Loucy (cell line): ENCODE results near the gene CRADD.
"Not testable (repeated sequence)": the region's sequence is repeated elsewhere in the genome, so short reads cannot be mapped to it uniquely, and the experiment has no call there.

Experiments
- H2AFZ ChIP-seq: fragments of 200-600 bp; sonication (generic); 2 replicates; pipeline ENCODE4 v1.6.0; 2016; ENCODE audit warnings: antibody characterized with exemption, mild to moderate bottlenecking, low read length, moderate library complexity
- H3F3A ChIP-seq: fragments of 200-600 bp; 2 replicates; pipeline ENCODE4 v1.6.0; 2016; ENCODE audit warnings: antibody characterized with exemption, low read depth, mild to moderate bottlenecking
- H3K27me3 ChIP-seq: fragments of 200-600 bp; sonication (generic); 2 replicates; pipeline ENCODE4 v1.6.1; 2014; ENCODE audit warnings: low read length, mild to moderate bottlenecking; ENCODE audit not compliant: insufficient read depth, poor library complexity, severe bottlenecking
- H3K36me3 ChIP-seq: fragments of 200-600 bp; sonication (generic); 2 replicates; pipeline ENCODE4 v1.6.1; 2016; ENCODE audit warnings: low read length; ENCODE audit not compliant: insufficient read depth
- H3K4me1 ChIP-seq: fragments of 200-600 bp; sonication (generic); 2 replicates; pipeline ENCODE4 v1.5.1; 2014; ENCODE audit warnings: low read length, mild to moderate bottlenecking; ENCODE audit not compliant: insufficient read depth, poor library complexity, severe bottlenecking
- H3K4me2 ChIP-seq: fragments of 200-600 bp; sonication (generic); 2 replicates; pipeline ENCODE4 v1.6.0; 2014; ENCODE audit warnings: antibody characterized with exemption, low read length, low read depth, mild to moderate bottlenecking; ENCODE audit not compliant: poor library complexity, severe bottlenecking
- H3K4me3 ChIP-seq: fragments of 200-600 bp; sonication (generic); 2 replicates; pipeline ENCODE4 v1.5.1; 2014; ENCODE audit warnings: low read length, mild to moderate bottlenecking, mixed read lengths; ENCODE audit not compliant: poor library complexity, severe bottlenecking
- H3K79me2 ChIP-seq: fragments of 200-600 bp; sonication (generic); 2 replicates; pipeline ENCODE4 v1.6.1; 2014; ENCODE audit warnings: low read length; ENCODE audit not compliant: insufficient read depth
- H3K9ac ChIP-seq: fragments of 200-600 bp; sonication (generic); 2 replicates; pipeline ENCODE4 v1.6.0; 2014; ENCODE audit warnings: mild to moderate bottlenecking, low read depth, low read length, moderate library complexity; ENCODE audit not compliant: poor library complexity, severe bottlenecking
- H3K9me2 ChIP-seq: fragments of 200-600 bp; sonication (generic); replicated peaks from 2 replicates; pipeline ENCODE4 v1.6.1; 2016; ENCODE audit warnings: low read depth, low read length, mixed read lengths
- H3K9me3 ChIP-seq: fragments of 200-600 bp; sonication (generic); 2 replicates; pipeline ENCODE4 v1.6.1; 2014; ENCODE audit warnings: mild to moderate bottlenecking, antibody characterized with exemption, low read length, low read depth; ENCODE audit not compliant: insufficient read depth
- H4K20me1 ChIP-seq: fragments of 200-600 bp; sonication (generic); 2 replicates; pipeline ENCODE4 v1.6.0; 2014; ENCODE audit warnings: antibody characterized with exemption, low read length, mild to moderate bottlenecking; ENCODE audit not compliant: insufficient read depth, poor library complexity, severe bottlenecking
- EZH2phosphoT487 ChIP-seq: fragments of 200-600 bp; IDR thresholded peaks from 2 replicates; pipeline ENCODE4 v1.6.1; 2018; ENCODE audit warnings: antibody characterized with exemption, mild to moderate bottlenecking, moderate library complexity, borderline replicate concordance
- TF ChIP-seq, protein P1 (sequence below): fragments of 200-600 bp; sonication (generic); conservative IDR thresholded peaks from 2 replicates; pipeline ENCODE4 v1.5.1; 2014; ENCODE audit warnings: mild to moderate bottlenecking, antibody characterized with exemption, low read length

Gene CRADD

DNA sequence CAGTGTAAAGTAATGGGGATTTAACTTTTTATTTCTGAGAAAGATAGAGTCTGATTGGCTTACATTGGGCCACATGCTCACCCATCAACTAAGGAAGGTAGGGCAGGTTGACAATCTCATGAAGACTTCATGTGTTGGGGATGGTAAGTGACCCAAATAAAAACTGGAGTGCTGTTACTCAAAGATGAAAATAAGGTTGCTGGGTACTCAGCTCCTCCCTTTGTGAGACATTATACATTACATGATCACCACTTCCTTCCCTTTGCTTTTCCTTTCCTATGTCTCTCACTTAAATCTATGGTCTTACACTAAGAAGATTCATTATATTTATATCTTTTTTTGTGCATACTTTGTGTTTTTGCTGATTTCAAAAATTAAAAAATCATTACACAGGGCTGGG lies 247.2 kb downstream of the CRADD start:
- Histone ChIP-seq H3K4me2 (no peak overlapping the region), H2AFZ (0 out of 2 replicates have a peak overlapping the region, but pooled peaks have one; percentile 46), H3K27me3 (no peaks in the 10 kb centered on the region), H3K4me1 (peaks cover 5% of the 10 kb centered on the region), H3K9ac (no peak overlapping the region), H4K20me1 (no peaks in the 10 kb centered on the region), H3K9me2 (no peaks in the 10 kb centered on the region), H3K9me3 (0 out of 2 replicates have a peak, but pooled peaks cover 3% of the 10 kb centered on the region), H3K4me3 (no peak overlapping the region), H3F3A (no peaks in the 10 kb centered on the region), H3K79me2 (no peaks in the 10 kb centered on the region), H3K36me3 (no peaks in the 10 kb centered on the region)
- TF ChIP-seq EZH2phosphoT487, result no peak
- TF ChIP-seq, protein P1, sequence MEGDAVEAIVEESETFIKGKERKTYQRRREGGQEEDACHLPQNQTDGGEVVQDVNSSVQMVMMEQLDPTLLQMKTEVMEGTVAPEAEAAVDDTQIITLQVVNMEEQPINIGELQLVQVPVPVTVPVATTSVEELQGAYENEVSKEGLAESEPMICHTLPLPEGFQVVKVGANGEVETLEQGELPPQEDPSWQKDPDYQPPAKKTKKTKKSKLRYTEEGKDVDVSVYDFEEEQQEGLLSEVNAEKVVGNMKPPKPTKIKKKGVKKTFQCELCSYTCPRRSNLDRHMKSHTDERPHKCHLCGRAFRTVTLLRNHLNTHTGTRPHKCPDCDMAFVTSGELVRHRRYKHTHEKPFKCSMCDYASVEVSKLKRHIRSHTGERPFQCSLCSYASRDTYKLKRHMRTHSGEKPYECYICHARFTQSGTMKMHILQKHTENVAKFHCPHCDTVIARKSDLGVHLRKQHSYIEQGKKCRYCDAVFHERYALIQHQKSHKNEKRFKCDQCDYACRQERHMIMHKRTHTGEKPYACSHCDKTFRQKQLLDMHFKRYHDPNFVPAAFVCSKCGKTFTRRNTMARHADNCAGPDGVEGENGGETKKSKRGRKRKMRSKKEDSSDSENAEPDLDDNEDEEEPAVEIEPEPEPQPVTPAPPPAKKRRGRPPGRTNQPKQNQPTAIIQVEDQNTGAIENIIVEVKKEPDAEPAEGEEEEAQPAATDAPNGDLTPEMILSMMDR, result no peak

DNA sequence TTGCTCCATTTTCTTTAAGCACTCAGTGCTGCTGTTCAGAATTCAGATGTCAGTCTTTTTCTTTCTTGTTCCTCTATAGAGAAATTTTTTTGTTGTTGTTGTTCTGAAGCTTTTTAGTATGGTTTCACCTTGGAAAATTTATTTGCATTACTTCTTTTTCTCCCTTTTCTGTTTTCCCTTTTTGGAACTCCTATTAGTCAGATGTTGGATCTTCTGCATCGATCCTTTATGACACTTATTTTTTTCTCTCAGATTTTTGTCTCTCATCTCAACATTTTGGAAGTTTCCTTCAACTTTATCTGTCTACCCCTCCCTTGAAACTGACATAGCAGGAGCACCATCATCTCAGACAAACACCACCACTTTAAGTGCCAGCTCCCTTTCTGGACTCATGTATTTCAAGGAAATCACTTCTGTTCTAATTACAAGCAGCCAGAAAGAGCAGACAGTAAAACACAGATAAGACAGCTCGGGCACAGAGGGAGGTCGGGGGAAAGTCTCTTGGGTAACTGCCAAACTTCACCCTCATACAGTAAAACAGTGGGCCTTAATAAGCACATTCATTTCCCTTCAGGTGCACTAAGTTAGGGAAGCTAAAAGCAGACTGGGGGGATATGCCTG lies 248.5 kb downstream of the CRADD start:
- Histone ChIP-seq H3K4me3 (no peak overlapping the region), H3K9me3 (0 out of 2 replicates have a peak, but pooled peaks cover 3% of the 10 kb centered on the region), H3K36me3 (no peaks in the 10 kb centered on the region), H2AFZ (no peak overlapping the region), H4K20me1 (no peaks in the 10 kb centered on the region), H3K9me2 (no peaks in the 10 kb centered on the region), H3K4me2 (no peak overlapping the region), H3K4me1 (peaks cover 5% of the 10 kb centered on the region), H3F3A (no peaks in the 10 kb centered on the region), H3K9ac (no peak overlapping the region), H3K79me2 (no peaks in the 10 kb centered on the region), H3K27me3 (no peaks in the 10 kb centered on the region)
- no peak for TF ChIP-seq EZH2phosphoT487
- TF ChIP-seq, protein P1, result no peak

DNA sequence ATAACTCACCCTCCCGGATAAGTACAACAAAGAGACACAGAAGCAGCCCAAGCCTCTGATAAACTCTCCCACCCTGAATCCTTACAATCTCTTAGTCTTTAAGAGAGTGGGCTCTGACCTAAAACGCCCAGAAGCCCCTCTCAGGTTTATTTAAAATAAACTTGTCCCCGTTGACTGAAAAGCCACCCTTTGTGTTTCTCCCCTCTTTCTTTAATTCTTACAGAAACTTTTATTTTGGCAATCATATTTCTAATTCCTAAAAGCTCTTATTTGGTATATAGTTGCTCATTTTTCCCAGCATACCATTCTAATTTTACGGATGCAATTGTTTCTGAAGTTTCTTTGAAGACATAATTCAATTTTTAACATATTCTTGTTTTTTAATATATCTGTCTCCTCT lies 249.1 kb downstream of the CRADD start:
- Histone ChIP-seq H3K9ac (no peak overlapping the region), H3K4me1 (peaks cover 5% of the 10 kb centered on the region), H4K20me1 (no peaks in the 10 kb centered on the region), H3K36me3 (no peaks in the 10 kb centered on the region), H3K79me2 (no peaks in the 10 kb centered on the region), H3K4me3 (no peak overlapping the region), H3F3A (no peaks in the 10 kb centered on the region), H3K9me2 (no peaks in the 10 kb centered on the region), H2AFZ (no peak overlapping the region), H3K27me3 (no peaks in the 10 kb centered on the region), H3K4me2 (no peak overlapping the region), H3K9me3 (0 out of 2 replicates have a peak, but pooled peaks cover 3% of the 10 kb centered on the region)
- TF ChIP-seq, protein P1, result no peak
- no peak for TF ChIP-seq EZH2phosphoT487

DNA sequence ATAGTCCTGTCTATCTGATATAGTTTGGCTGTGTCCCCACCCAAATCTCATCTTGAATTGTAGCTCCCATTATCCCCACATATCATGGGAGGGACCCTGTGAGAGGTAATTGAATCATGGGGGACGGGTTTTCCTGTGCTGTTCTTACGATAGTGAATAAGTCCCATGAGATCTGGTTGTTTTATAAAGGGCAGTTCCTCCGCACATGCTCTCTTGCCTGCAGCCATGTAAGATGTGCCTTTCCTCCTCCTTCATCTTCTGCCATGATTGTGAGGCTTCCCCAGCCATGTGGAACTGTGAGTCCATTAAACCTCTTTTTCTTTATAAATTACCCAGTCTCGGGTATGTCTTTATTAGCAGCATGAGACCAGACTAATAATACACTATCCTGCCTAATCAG lies 251.9 kb downstream of the CRADD start:
- H3K9ac ChIP-seq, H3K9me3 ChIP-seq, H3K79me2 ChIP-seq, H4K20me1 ChIP-seq, H3K4me2 ChIP-seq, H3K4me3 ChIP-seq, H3K4me1 ChIP-seq, H3K27me3 ChIP-seq, H3K36me3 ChIP-seq, H3F3A ChIP-seq, H3K9me2 ChIP-seq, H2AFZ ChIP-seq: not testable (repeated sequence)
